Amygdala (tissue), 56 donors: Measurements from ENCODE around the gene ROBO1.
"Not testable (repeated sequence)": the region's sequence is repeated elsewhere in the genome, so short reads cannot be mapped to it uniquely, and the experiment has no call there.

Experiments
- DNase-seq, 56 donors: peaks; one replicate each; lab custom pipeline; 2025; lab: John Stamatoyannopoulos, UW

The ROBO1 gene

DNA sequence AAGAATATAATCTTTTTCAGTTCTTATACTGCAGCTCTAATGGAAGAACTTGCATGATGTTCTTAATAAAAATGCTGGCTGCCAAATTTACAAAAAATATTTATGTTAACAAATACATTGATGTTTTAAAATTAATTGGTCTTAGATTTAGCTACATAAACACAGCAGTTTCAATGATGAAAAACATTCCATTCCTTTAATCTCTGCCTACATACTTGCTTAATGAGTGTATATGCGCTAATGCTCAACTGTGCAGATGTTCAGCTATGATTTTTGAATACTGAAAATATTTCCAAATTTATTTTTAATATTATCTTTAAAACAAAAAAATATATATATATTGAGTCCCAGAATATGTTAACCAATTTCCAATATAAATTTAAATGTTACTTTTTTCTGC lies 867.4 kb downstream of the ROBO1 start:
- DNase-seq, result no peak

DNA sequence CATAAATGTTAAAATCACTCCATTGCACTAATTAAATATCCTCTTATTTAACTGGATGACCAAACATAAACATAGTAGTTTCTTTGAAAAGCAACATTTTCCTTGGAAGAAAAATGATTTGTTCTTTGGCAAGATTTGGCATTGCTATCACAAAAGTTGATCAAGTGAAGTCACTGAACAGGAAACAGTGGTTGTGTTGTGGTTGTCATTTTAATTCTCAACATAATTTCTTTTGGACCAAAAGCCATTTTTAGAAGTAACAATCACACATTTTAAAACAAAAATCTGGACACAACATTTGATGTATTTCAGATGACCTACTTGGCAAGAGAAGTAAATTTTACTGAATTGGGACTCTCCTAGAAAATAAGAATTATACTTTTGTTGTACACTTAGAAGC lies 872.3 kb downstream of the ROBO1 start:
- DNase-seq, result no peak

- DNase-seq, result peak in 1 of 56 donors; percentile 16
These were observed 873.0 kb downstream of the ROBO1 start for GRCh38 chr3:78894787-78895186.

GRCh38 chr3:78893161-78893560 lies 874.6 kb downstream of the ROBO1 start:
- DNase-seq, result no peak

- no peak for DNase-seq
These were observed 878.5 kb downstream of the ROBO1 start for GRCh38 chr3:78889348-78889747.

DNA sequence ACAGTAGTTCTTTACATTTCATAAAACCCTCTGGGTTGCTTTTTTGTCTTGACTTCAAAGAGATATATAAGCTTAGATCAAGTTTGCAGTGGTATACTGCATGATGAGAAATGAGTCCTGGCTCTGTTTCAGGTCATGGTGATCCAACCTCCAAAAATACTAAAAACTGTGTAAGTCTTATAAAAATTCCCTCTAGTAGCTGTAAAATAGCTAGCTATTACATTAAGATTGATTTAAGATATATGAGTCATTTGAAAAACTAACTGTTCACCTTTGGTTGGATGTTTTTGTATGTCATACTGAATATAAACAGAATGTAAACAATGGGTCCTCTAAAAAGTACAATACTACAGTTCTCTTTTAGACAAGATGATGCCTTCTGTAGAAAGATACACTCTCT lies 879.2 kb downstream of the ROBO1 start:
- DNase-seq, result no peak

DNA sequence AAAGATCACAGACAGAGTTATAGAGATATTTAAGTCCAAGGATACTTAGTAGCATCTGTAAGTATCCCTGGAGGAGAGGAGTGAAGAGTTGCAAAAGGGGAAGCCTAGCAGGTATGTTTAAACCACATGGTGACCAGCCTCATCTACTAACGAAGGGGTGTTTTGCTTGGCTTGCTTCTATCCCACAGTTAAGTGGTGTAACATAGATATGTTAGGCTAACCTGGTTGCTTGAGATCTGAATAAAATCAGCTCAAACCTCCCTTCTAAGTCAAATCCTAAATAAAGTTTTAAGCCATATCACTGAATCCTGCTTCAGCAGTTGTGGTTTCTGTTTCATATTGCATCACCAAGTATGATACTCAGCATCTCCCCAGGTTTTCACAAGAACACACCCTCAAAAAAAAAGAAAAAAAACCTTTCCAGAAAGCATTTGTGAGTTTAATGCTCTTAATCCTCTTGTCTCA lies 880.2 kb downstream of the ROBO1 start:
- DNase-seq, result no peak

DNA sequence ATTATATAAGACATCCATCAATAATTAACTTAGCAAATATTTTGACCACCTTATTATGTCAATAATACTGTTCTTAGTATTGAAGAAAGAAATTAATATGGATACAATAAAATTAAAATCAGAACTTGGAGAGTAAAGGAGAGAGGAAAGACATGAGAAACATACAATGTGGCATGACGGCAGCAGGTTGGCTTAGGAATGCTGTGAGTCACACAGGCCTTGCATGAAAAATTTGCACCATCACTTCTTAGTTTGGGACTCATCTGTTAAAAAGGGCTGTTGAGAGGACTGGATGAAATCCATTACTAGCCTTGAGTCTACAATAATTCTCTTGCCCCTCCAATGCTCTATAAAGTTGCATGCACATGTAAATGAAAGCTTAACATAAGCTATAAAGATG lies 880.8 kb downstream of the ROBO1 start:
- DNase-seq, result no peak

DNA sequence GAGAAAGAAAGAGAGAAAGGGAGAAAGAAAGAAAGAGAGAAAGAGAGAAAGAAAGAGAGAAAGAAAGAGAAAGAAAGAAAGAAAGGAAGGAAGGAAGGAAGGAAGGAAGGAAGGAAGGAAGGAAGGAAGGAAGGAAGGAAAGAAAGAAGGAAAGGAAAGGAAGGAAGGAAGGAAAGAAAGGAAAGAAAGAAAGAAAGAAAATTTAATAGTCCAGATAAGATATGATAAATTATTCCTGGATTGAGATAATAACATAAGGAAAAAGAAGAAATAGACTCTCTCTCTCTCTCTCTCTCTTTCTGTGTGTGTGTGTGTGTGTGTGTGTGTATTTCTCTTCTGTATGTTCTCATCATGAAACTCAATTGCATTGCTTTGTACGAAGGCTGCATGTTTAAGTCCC lies 883.2 kb downstream of the ROBO1 start:
- DNase-seq, result not testable (repeated sequence)

GRCh38 chr3:78882251-78882650 lies 885.5 kb downstream of the ROBO1 start:
- DNase-seq, result no peak

DNA sequence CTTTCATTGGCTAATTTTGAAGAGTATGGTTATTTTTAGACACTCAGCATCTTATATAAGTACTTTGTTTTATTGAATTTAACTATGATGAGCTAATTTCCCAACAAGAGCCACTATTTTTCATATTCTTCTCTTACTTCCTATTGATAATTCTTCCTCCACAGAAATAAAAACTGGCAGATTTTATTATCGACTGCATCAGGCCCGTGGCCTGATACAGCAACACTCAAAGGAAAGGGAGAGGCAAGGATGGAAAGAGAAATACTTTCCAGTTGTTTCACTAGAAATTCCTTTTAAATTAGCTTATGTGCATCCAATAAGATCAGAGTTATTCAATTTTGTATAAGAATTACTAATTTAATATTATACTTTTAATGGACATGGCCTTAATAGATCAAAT lies 886.3 kb downstream of the ROBO1 start:
- DNase-seq, result no peak

DNA sequence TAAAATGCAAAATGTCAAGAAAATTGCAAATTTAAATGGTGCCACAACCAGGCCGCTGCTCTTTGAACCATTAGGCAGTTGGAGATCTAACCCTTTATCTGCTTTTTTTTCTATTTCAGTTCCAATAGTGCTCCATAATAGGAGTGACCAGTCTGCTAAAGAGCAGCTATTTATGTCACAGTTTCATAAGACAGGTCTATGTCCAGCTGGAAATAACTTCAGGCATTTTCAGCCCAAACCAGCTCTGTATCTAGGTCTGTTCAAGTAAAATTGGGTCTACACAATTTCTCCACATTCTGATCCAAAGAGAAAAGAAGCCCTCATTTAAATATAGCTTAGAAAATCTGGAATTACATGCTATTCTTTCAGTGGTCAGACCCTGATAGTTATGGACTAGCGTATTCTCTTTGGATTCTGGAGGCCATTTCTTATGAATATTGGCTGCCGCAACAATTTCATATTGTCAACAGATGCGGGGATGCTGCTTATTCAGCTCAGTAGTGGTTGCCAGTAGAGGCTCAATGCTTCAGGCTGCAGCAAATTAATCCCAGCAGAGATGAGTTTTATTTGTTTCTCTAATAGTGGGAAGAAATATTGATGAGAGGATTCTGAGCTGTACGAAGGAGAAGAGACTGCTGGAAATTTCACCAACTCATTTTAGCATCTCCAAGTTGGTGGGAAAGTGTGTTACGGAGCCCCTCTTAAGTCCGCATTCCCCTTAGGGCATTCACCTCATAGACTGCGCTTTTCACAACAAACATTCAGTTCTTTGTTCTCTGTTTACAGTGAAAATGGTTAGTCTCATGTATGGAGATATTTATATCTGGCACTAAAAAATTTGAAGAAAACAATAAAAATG lies 887.0 kb downstream of the ROBO1 start:
- DNase-seq, result peak in 3 of 56 donors; percentile 16 to 28 (median 17)

GRCh38 chr3:78879295-78879860 lies 888.4 kb downstream of the ROBO1 start:
- no peak for DNase-seq

DNA sequence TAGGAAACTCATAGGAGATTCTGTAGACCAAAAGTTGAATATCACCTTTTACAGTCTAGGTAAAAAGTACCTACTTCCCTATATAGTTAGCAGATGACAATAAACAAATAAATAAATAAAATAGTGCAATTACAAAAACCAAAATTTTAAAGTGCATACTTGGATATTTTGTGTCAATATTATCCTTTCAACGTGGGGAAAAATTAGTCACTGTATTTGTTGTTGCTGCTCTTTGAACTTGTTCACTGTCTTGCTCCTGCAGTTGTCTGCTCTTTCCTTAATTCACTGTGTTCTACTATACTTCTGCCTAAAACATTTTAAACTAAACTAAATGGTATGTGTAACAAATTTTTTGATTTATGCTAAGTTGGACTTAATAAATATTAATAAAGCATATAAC lies 889.0 kb downstream of the ROBO1 start:
- DNase-seq, result no peak

DNA sequence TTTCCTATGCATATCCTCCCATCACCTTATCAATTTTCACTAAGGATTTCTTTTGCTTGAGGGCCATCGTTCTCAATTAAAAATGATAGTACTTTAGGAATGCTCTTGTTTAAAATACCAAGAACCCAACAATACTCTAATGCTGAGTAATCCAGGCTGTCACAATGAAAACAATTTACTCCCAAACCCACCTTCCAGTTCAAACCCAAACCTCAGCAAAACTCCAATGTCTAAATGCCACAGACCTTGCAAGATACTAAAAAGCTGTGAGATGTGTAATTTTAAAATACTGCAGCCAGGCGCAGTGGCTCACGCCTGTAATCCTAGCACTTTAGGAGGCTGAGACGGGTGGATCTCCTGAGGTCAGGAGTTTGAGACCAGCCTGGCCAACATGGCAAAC lies 889.8 kb downstream of the ROBO1 start:
- DNase-seq, result no peak

DNA sequence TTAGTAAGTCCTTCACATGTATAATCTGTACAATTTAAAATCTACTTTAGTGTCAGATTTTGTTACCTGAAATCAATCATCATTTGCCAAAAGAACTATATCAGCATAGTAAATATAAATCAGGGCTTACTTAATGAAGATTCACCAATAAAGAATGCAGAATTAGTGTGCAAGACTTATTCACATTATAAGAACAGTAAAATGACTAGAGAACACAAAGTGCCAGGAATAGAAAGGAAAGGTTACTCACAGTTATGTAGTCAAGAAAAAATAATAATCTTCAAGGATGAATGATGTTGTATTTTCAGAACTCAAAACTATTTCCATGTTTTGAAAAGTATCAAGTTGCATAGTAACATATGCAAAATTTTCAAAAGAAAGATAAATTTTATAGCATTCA lies 891.9 kb downstream of the ROBO1 start:
- DNase-seq, result no peak

DNA sequence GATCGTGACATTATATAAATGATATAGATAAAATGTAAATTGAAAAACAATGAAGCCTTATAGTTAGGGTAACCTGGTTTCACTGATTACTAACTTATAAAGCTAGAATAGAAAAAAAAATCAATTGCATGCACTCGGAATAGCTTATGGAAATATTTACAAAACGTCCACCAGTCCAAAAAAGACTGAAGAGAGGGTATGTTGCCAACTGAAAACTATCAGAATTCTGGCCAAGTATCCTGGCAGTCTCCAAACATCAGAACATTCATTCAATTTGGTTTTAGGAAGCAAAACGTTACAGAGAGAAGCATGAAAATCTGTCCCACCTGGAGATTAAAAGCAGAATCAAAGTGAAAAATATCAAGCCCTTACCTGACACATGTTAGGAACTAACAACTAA lies 892.4 kb downstream of the ROBO1 start:
- no peak for DNase-seq

DNA sequence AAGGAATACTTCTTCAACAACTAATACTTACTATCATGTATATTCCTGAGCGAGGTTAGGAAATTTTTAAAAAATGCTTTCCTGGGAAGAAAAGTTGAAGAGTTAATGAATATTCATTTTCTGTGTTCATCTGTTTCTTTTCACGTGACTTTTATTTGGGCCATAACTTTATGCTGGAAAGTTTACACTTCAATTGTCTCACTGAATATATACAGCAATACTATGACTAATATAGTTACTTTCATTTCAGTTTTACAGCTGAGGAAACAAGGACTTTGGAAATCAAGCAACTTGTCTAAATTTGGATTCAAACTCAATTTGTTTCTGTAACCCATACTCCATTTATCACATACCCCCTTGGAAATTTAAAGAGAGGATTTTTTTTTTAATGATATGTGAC lies 894.2 kb downstream of the ROBO1 start:
- no peak for DNase-seq

DNA sequence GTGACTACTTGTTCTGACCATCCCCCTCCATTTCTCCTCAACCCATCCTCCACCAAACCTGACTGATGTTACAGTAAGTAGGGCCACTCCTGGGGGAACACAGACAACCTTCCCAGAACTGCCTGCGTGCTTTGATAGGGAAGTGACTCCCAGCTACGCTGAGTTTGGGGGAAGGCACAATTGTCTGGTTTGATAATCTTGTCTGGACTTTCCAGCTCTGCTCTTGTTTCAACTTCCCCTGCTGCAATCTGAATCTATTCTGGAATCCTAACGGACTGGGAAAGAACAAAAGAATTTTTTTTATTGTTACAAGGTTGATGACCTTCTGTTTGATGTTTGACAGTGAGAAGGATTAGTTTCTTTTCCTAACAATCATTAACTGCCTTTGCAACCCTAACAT lies 895.6 kb downstream of the ROBO1 start:
- DNase-seq, result no peak

GRCh38 chr3:78871048-78871447 lies 896.8 kb downstream of the ROBO1 start:
- no peak for DNase-seq

- DNase-seq, result no peak
These were observed 897.3 kb downstream of the ROBO1 start for GRCh38 chr3:78870484-78870883.

DNA sequence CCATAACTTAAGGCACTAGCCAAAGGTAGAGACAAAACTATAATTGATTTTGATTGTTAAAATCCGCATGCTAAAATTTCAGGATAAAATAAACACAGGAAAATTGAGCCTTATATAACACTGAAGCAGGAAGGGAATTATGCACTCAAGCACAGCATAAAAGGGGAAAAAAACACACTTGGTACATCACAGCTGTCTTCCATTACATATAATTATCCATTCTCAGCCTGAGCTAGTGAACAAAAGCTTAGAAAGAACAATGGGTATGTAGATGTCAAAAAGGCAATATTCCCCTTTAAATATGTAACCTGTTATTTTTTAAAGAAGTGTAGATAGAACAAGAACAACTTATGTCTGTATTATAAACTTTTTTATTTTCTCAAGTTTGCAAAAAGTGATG lies 899.2 kb downstream of the ROBO1 start:
- DNase-seq, result no peak
